SK-N-SH (cell line): ENCODE measurements around the gene NTSR1. TPM values are rescaled to one million over a fixed set of nuclear protein-coding genes. Genes with fewer than 3 reads are reported as not detected.

ENCODE experiments used
- EZH2phosphoT487 ChIP-seq: fragments of 200-600 bp; sonication (generic); IDR thresholded peaks from 2 replicates; pipeline ENCODE4 v1.6.1; 2017; ENCODE audit warnings: low read depth, mixed run types, mild to moderate bottlenecking, antibody characterized with exemption, moderate library complexity, borderline replicate concordance
- RAD21 ChIP-seq: IDR thresholded peaks from 2 replicates; pipeline ENCODE4 v1.6.1; 2012; ENCODE audit warnings: mild to moderate bottlenecking, low read length
- RXRA ChIP-seq: IDR thresholded peaks from 2 replicates; pipeline ENCODE4 v1.4.0; 2012; ENCODE audit warnings: low read depth, mild to moderate bottlenecking, borderline replicate concordance
- TAF1 ChIP-seq: IDR thresholded peaks from 2 replicates; pipeline ENCODE4 v1.6.1; 2012; ENCODE audit warnings: low read depth, mild to moderate bottlenecking, low read length, moderate library complexity, borderline replicate concordance
- polyA plus RNA-seq, 3 experiments: library from polyadenylated mRNA; depleted of rRNA; stranded (reverse); fragments of >200 nt; gene quantifications; 2 replicates each; pipeline ENCODE4 v1.2.3, GENCODE V29; 2012
- TF ChIP-seq, protein P1 (sequence below): IDR thresholded peaks from 2 replicates; pipeline ENCODE4 v1.6.1; 2012; ENCODE audit warnings: mild to moderate bottlenecking, low read depth, low read length, moderate library complexity

Gene NTSR1
- polyA plus RNA-seq, 1 of the 3 experiments (the other 2 are of a cell fraction) = 8.2 TPM

GRCh38 chr20:62811720-62812119 is 103.1 kb downstream of the NTSR1 start (continued):
- TF ChIP-seq, protein P1, sequence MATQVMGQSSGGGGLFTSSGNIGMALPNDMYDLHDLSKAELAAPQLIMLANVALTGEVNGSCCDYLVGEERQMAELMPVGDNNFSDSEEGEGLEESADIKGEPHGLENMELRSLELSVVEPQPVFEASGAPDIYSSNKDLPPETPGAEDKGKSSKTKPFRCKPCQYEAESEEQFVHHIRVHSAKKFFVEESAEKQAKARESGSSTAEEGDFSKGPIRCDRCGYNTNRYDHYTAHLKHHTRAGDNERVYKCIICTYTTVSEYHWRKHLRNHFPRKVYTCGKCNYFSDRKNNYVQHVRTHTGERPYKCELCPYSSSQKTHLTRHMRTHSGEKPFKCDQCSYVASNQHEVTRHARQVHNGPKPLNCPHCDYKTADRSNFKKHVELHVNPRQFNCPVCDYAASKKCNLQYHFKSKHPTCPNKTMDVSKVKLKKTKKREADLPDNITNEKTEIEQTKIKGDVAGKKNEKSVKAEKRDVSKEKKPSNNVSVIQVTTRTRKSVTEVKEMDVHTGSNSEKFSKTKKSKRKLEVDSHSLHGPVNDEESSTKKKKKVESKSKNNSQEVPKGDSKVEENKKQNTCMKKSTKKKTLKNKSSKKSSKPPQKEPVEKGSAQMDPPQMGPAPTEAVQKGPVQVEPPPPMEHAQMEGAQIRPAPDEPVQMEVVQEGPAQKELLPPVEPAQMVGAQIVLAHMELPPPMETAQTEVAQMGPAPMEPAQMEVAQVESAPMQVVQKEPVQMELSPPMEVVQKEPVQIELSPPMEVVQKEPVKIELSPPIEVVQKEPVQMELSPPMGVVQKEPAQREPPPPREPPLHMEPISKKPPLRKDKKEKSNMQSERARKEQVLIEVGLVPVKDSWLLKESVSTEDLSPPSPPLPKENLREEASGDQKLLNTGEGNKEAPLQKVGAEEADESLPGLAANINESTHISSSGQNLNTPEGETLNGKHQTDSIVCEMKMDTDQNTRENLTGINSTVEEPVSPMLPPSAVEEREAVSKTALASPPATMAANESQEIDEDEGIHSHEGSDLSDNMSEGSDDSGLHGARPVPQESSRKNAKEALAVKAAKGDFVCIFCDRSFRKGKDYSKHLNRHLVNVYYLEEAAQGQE = no peak
- no peak for TF ChIP-seq EZH2phosphoT487
- no peak for TF ChIP-seq RAD21
- no peak for TF ChIP-seq RXRA
- no peak for TF ChIP-seq TAF1

Other genes with a start within 250 kb of the NTSR1 start
- not detected in 2 replicates for gene GATA5, start 232.8 kb upstream of the NTSR1 start, polyA plus RNA-seq (2012; rRNA removed)
- 0.33 and 0.36 TPM in 2 replicates for gene SLCO4A1, start 66.3 kb upstream of the NTSR1 start, polyA plus RNA-seq (2012; rRNA removed)
- 20.0 and 22.0 TPM in 2 replicates for gene MRGBP, start 87.6 kb downstream of the NTSR1 start, polyA plus RNA-seq (2012; rRNA removed)
- gene OGFR, start 96.0 kb downstream of the NTSR1 start, polyA plus RNA-seq (2012; rRNA removed) = 52.9 and 60.8 TPM in 2 replicates
- 1.3 and 2.5 TPM in 2 replicates for gene COL9A3, start 108.2 kb downstream of the NTSR1 start, polyA plus RNA-seq (2012; rRNA removed)
- gene TCFL5, start 153.0 kb downstream of the NTSR1 start, polyA plus RNA-seq (2012; rRNA removed) = 10.1 and 11.2 TPM in 2 replicates
- gene DIDO1, start 217.7 kb downstream of the NTSR1 start, polyA plus RNA-seq (2012; rRNA removed) = 14.7 and 15.6 TPM in 2 replicates
- gene GID8, start 229.3 kb downstream of the NTSR1 start, polyA plus RNA-seq (2012; rRNA removed) = 18.1 and 18.7 TPM in 2 replicates
- gene SLC17A9, start 243.9 kb downstream of the NTSR1 start, polyA plus RNA-seq (2012; rRNA removed) = not detected in 2 replicates